K562 (cell line): ENCODE data around the gene MARCHF3. TPM values are rescaled to one million over a fixed set of nuclear protein-coding genes. Genes with fewer than 3 reads are reported as not detected.

Experiments
- ATAC-seq: fragments of 200-7000 bp; cut with Tn5 transposase; 3 replicates; pipeline ENCODE4 v1.9.1; 2020; ENCODE audit warnings: moderate library complexity
- BruUV-seq: library from RNA; stranded (reverse); fragments of 400-500 nt; replicated peaks from 2 replicates; lab custom pipeline; 2021; lab: Mats Ljungman, UMichigan
- CTCF ChIA-PET: fragments of 300-600 bp; formaldehyde crosslinking; extraction: SDS; loops from one replicate; lab custom pipeline; 2021; ENCODE audit warnings: low intra/inter-chr PET ratio; lab: Yijun Ruan, JAX
- POLR2A ChIA-PET: fragments of 300-600, 350-650 bp; sonication (Branson Sonifier 250); formaldehyde crosslinking; extraction: SDS; loops from one replicate; lab custom pipeline; 2021; ENCODE audit warnings: antibody characterized with exemption, inconsistent platforms; lab: Yijun Ruan, JAX
- DNase-seq, 4 experiments: peaks; one replicate each; pipeline versions ENCODE4 v3.0.0 to v3.0.0-alpha.2; 2011 to 2018; ENCODE audit warnings: low spot score in 3 of 4, mixed read lengths in 3 of 4; ENCODE audit errors: extremely low read depth in 1 of 4
- FAIRE-seq: peaks from 2 replicates; lab custom pipeline; 2011; peaks lifted over from hg19 to GRCh38; lab: Jason Lieb, UNC
- H2AFZ ChIP-seq: 2 replicates; pipeline ENCODE4 v1.6.0; 2011; ENCODE audit warnings: low read depth, low read length, control low read depth, inconsistent platforms
- H3K27ac ChIP-seq: fragments of 200-600 bp; 3 replicates; pipeline ENCODE4 v1.8.0; 2011; ENCODE audit warnings: low read depth, mild to moderate bottlenecking, control low read depth, inconsistent platforms, low read length, moderate library complexity, mixed read lengths; ENCODE audit errors: extremely low read depth
- H3K27me3 ChIP-seq, 2 experiments: fragments of 300-600 bp in 1 of 2; 2 replicates in 1 of 2; 3 replicates in 1 of 2; pipeline versions ENCODE4 v1.6.0 to v1.8.0; 2011; ENCODE audit warnings: inconsistent platforms in 2 of 2, low read length in 2 of 2, mild to moderate bottlenecking in 1 of 2, mixed read lengths in 1 of 2, moderate library complexity in 1 of 2; ENCODE audit not compliant: control insufficient read depth in 2 of 2, insufficient read depth in 2 of 2
- H3K36me3 ChIP-seq: fragments of 300-600 bp; 3 replicates; pipeline ENCODE4 v1.8.0; 2011; ENCODE audit warnings: mild to moderate bottlenecking, low read length, inconsistent platforms; ENCODE audit not compliant: control insufficient read depth, insufficient read depth
- H3K4me1 ChIP-seq, 2 experiments: fragments of 200-600 bp in 1 of 2; replicated peaks in 1 of 2; 2 replicates in 1 of 2; 3 replicates in 1 of 2; pipeline versions ENCODE4 v1.5.1 to v1.8.0; 2011; ENCODE audit warnings: inconsistent platforms in 2 of 2, low read length in 2 of 2, mild to moderate bottlenecking in 1 of 2, mixed read lengths in 1 of 2, moderate library complexity in 1 of 2; ENCODE audit not compliant: control insufficient read depth in 2 of 2, insufficient read depth in 2 of 2
- H3K4me2 ChIP-seq: 2 replicates; pipeline ENCODE4 v1.6.1; 2011; ENCODE audit warnings: low read length, control low read depth, inconsistent platforms, mixed read lengths; ENCODE audit not compliant: insufficient read depth
- H3K4me3 ChIP-seq: fragments of 200-600 bp; sonication (generic), shearing (Covaris generic); 2 replicates; pipeline ENCODE4 v1.5.1; 2016; ENCODE audit warnings: control low read depth, inconsistent platforms
- H3K79me2 ChIP-seq: fragments of 200-600 bp; 3 replicates; pipeline ENCODE4 v1.8.0; 2011; ENCODE audit warnings: low read length, inconsistent platforms; ENCODE audit not compliant: control insufficient read depth, insufficient read depth
- H3K9ac ChIP-seq, 2 experiments: 2 replicates each; pipeline versions ENCODE4 v1.6.0 to v1.6.1; 2011; ENCODE audit warnings: low read depth in 2 of 2, low read length in 2 of 2, control low read depth in 1 of 2, inconsistent platforms in 1 of 2, mild to moderate bottlenecking in 1 of 2, mixed read lengths in 1 of 2; ENCODE audit not compliant: insufficient read depth in 1 of 2
- H3K9me1 ChIP-seq: one replicate; pipeline ENCODE4 v1.6.0; 2011; ENCODE audit warnings: inconsistent platforms, mild to moderate bottlenecking, low read length, moderate library complexity; ENCODE audit not compliant: control insufficient read depth, insufficient read depth
- H3K9me3 ChIP-seq: replicated peaks from 2 replicates; pipeline ENCODE4 v1.5.1; 2011; ENCODE audit warnings: low read depth, low read length, inconsistent platforms; ENCODE audit not compliant: control insufficient read depth, insufficient read depth
- H4K20me1 ChIP-seq: replicated peaks from 2 replicates; pipeline ENCODE4 v1.6.1; 2011; ENCODE audit warnings: low read length, inconsistent platforms, mixed read lengths; ENCODE audit not compliant: control insufficient read depth, insufficient read depth
- CREB3L1 ChIP-seq: fragments of 450-650 bp; IDR thresholded peaks from 2 replicates; pipeline ENCODE4 v1.6.1; 2014; ENCODE audit warnings: low read depth, mild to moderate bottlenecking, moderate library complexity, borderline replicate concordance
- E2F3 ChIP-seq: fragments of 250-450 bp; sonication (Bioruptor Pico); IDR thresholded peaks from 2 replicates; pipeline ENCODE4 v1.4.0; 2020; ENCODE audit warnings: mild to moderate bottlenecking
- IFI16 ChIP-seq: fragments of 250-450 bp; sonication (Bioruptor Pico); IDR thresholded peaks from 2 replicates; pipeline ENCODE4 v2.1.2; 2022; ENCODE audit warnings: mild to moderate bottlenecking, inconsistent platforms
- KDM5B ChIP-seq: fragments of 200-600 bp; sonication (generic); IDR thresholded peaks from 2 replicates; pipeline ENCODE4 v1.6.1; 2012; ENCODE audit warnings: low read depth, mild to moderate bottlenecking, moderate library complexity, low read length, control low read depth, inconsistent platforms; ENCODE audit not compliant: insufficient replicate concordance
- PPARD ChIP-seq: fragments of 250-450 bp; sonication (Bioruptor Pico); IDR thresholded peaks from 2 replicates; pipeline ENCODE4 v1.8.0; 2022; ENCODE audit warnings: inconsistent platforms, mild to moderate bottlenecking, moderate library complexity
- RBFOX2 ChIP-seq: fragments of 200-400 bp; formaldehyde crosslinking; IDR thresholded peaks from 2 replicates; pipeline ENCODE4 v1.6.1; 2017; ENCODE audit warnings: low read depth, mild to moderate bottlenecking, low read length, moderate library complexity
- SMARCC2 ChIP-seq: fragments of 450-650 bp; IDR thresholded peaks from 2 replicates; pipeline ENCODE4 v1.6.1; 2017; ENCODE audit warnings: antibody characterized with exemption, moderate library complexity, mild to moderate bottlenecking, low read depth
- TCF3 ChIP-seq: sonication (generic); formaldehyde crosslinking; IDR thresholded peaks from 2 replicates; pipeline ENCODE4 v1.4.0; 2020; ENCODE audit warnings: mild to moderate bottlenecking, missing genetic modification reagents
- ZNF77 ChIP-seq: fragments of 250-450 bp; sonication (Bioruptor Pico); IDR thresholded peaks from 2 replicates; pipeline ENCODE4 v1.5.0; 2020
- WGBS: fragments of 100-300 bp; shearing (Covaris generic); methylation state at CpG from one replicate; pipeline ENCODE4 v1.1.6; 2016; ENCODE audit warnings: low coverage, mixed read lengths; ENCODE audit not compliant: insufficient coverage; ENCODE audit errors: missing lambda C conversion rate; 5-methylcytosine and 5-hydroxymethylcytosine counted together
- in situ Hi-C: fragments of 300-500 bp; cut with MboI; formaldehyde crosslinking; loops from 4 replicates; pipeline ENCODE4 v1.15.0; 2018; ENCODE audit warnings: inconsistent platforms, mixed read lengths
- intact Hi-C: fragments of 100-400 bp; cut with micrococcal nuclease; formaldehyde crosslinking; loops from 2 replicates; pipeline ENCODE4 v1.14.2; 2022
- polyA plus RNA-seq, 8 experiments: library from polyadenylated mRNA; depleted of rRNA in 4 of 8; stranded (reverse) in 5 of 8; unstranded in 3 of 8; fragments of >200 nt; fragmentation: Nextera tagmentation in 2 of 8; fragmentation: Illumina TruSeq in 1 of 8; extraction: Ambion mirVana in 2 of 8; extraction: Trizol in 1 of 8; gene quantifications; 2 replicates each; pipeline versions ENCODE4 v1.2.1 to v1.2.3, GENCODE V29; 2011 to 2014; ENCODE audit warnings: inconsistent platforms in 1 of 8, missing spikeins in 1 of 8
- total RNA-seq, 7 experiments: library from RNA; depleted of rRNA in 6 of 7; stranded (reverse); fragments of >200 nt in 6 of 7; fragmentation: Illumina TruSeq in 2 of 7; extraction: Trizol in 2 of 7; gene quantifications; 2 replicates each; pipeline versions ENCODE4 v1.2.1 to v1.2.3, GENCODE V29; 2011 to 2021; ENCODE audit warnings: low replicate concordance in 1 of 7

MARCHF3 gene
- total and polyA plus RNA-seq, 9 of the 15 experiments (the other 6 are each of a cell fraction or from before 2014, with no cell fraction given), result 5.6 to 37.4 (median 16.5) TPM

GRCh38 chr5:126956991-126957390 lies 73.4 kb downstream of the MARCHF3 start:
- H3K9me1 ChIP-seq, result no peaks in the 10 kb centered on the region
- no peak for TF ChIP-seq RBFOX2
- no peak for TF ChIP-seq IFI16 (CRISPR knock-in tag)
- TF ChIP-seq KDM5B, result no peak
- no peak for TF ChIP-seq CREB3L1
- TF ChIP-seq PPARD (CRISPR knock-in tag), result no peak
- no peak for TF ChIP-seq E2F3 (CRISPR knock-in tag)
- TF ChIP-seq TCF3 (CRISPR knock-in tag), result no peak
- TF ChIP-seq ZNF77 (CRISPR knock-in tag), result no peak
- no peak for TF ChIP-seq SMARCC2
- 81% methylated on average over 2 of the region's 2 CpGs for WGBS
- DNase-seq, result no peak
- peaks cover 5 to 10% of the 10 kb centered on the region in 2 experiments; a peak in 3 of 5 replicates for H3K4me1 ChIP-seq
- peaks cover 42% of the 10 kb centered on the region for H3K79me2 ChIP-seq
- no peak for FAIRE-seq
- in situ Hi-C loops, result no loop called here
- no peaks in the 10 kb centered on the region; the same call in 2 of the 3 replicates for H3K36me3 ChIP-seq
- no TSS peak for BruUV-seq
- H3K4me3 ChIP-seq, result no peak overlapping the region
- intact Hi-C loops, result no loop called here
- no peak overlapping the region for H3K27ac ChIP-seq
- H3K9ac ChIP-seq, result no peak overlapping the region
- no peak overlapping the region for H3K4me2 ChIP-seq
- no peak overlapping the region for H2AFZ ChIP-seq
- H4K20me1 ChIP-seq, result no peaks in the 10 kb centered on the region
- ATAC-seq, result no peak
- no peaks in the 10 kb centered on the region for H3K27me3 ChIP-seq
- ChIA-PET CTCF (no interaction called here), POLR2A (no interaction called here)
- no peaks in the 10 kb centered on the region for H3K9me3 ChIP-seq
